Measurements from ENCODE around the gene ZCWPW1. TPM values are rescaled to one million over a fixed set of nuclear protein-coding genes. Genes with fewer than 3 reads are reported as not detected.

The ZCWPW1 gene
- total and polyA plus RNA-seq, 2 of the 8 experiments (the other 6 are each of a cell fraction or from before 2014, with no cell fraction given) = 0.51 to 1.4 TPM

GRCh38 chr7:100428967-100429636, 599 bp upstream of the ZCWPW1 start (continued):
- no peak for TF ChIP-seq TCF12 (IDR thresholded peaks at IDR 0.05; ENCODE audit: low read depth, low read length)
- TF ChIP-seq FOSL1 (IDR thresholded peaks at IDR 0.05; ENCODE audit: insufficient read depth, low read depth, low read length) = no peak
- TF ChIP-seq BRCA1 (IDR thresholded peaks at IDR 0.05; ENCODE audit: low read depth, low read length) = no peak
- TF ChIP-seq MAX (IDR thresholded peaks at IDR 0.05) = peak; percentile 98
- peak in 1 of 2 experiments; percentile 19; a peak in 1 of 3 replicates for TF ChIP-seq POLR2A (IDR thresholded peaks at IDR 0.05; ENCODE audit: control extremely low read depth in 1 of 2, low read depth in 2 of 2, low read length in 2 of 2)
- no peak; the same call in 1 of the 2 replicates for TF ChIP-seq SRF (IDR thresholded peaks at IDR 0.05; ENCODE audit: low read depth, low read length)
- TF ChIP-seq CEBPB (IDR thresholded peaks at IDR 0.05; ENCODE audit: low read depth, low read length) = no peak
- peak; percentile 19; the same call in 1 of the 2 replicates for TF ChIP-seq SP4 (IDR thresholded peaks at IDR 0.05; ENCODE audit: low read length)
- no peak for TF ChIP-seq KDM5A (IDR thresholded peaks at IDR 0.05; ENCODE audit: low read length)
- no peak; a peak in 1 of 4 replicates for TF ChIP-seq HDAC2 (IDR thresholded peaks at IDR 0.05; ENCODE audit: borderline replicate concordance in 1 of 2, low read depth in 2 of 2, low read length in 2 of 2)
- TF ChIP-seq SIX5 (IDR thresholded peaks at IDR 0.05; ENCODE audit: low read depth, low read length) = no peak
- no peak for TF ChIP-seq RXRA (IDR thresholded peaks at IDR 0.05; ENCODE audit: insufficient read depth, low read depth, low read length)
- TF ChIP-seq CHD1 (IDR thresholded peaks at IDR 0.05; ENCODE audit: low read depth, low read length) = peak; percentile 36
- TF ChIP-seq ASH2L (IDR thresholded peaks at IDR 0.05; ENCODE audit: low read length) = peak; percentile 75
- TF ChIP-seq CTCF (IDR thresholded peaks at IDR 0.05; ENCODE audit: control extremely low read depth in 1 of 3, insufficient read depth in 1 of 3, low read depth in 1 of 3, low read length in 3 of 3) = peak in 1 of 3 experiments; percentile 1; a peak in 1 of 4 replicates
- TF ChIP-seq TBP (IDR thresholded peaks at IDR 0.05; ENCODE audit: low read depth, low read length) = peak; percentile 91
- no peak for TF ChIP-seq RFX5 (IDR thresholded peaks at IDR 0.05; ENCODE audit: borderline replicate concordance, low read depth, low read length)
- no peak for TF ChIP-seq CHD2 (IDR thresholded peaks at IDR 0.05; ENCODE audit: low read length)
- TF ChIP-seq TAF1 (IDR thresholded peaks at IDR 0.05; ENCODE audit: low read depth, low read length) = peak; percentile 87
